ENCODE results near the gene HUWE1. TPM values are rescaled to one million over a fixed set of nuclear protein-coding genes. Genes with fewer than 3 reads are reported as not detected.

HUWE1 gene
- total RNA-seq, 4 donors from 2014 or later = 65.1 to 104 (median 84.7) TPM

DNA sequence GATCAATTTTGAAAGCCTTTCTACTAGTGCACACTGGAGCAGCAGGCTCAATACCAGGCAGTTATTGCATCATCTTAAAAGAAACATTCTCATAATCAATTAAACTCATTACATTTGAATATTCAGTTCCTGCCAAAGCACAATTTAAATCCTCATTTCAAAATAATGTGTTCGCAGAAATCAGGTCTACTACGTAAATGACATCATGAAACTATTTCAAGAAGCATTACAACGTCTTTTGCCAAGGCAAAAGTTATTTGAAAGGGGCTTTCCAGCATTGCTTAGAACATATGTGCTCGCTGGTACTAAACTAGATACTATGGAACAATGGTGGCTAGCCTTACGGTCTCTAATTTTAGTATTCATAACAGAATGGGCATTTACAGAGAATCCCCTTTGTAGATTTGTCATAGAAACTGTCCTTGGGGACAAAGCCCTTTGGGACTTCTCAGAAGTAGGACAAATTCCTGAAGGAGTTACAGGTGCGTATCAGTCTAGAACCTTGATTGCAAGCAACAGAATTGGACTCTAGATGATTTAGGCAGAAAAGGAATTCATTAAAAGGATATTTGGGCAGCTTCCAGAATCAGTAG lies 27.6 kb upstream of the HUWE1 start:
- TF ChIP-seq EP300 (IDR thresholded peaks at IDR 0.05; ENCODE audit: low read depth) (no peak), POLR2A (IDR thresholded peaks at IDR 0.05) (no peak), POLR2AphosphoS5 (IDR thresholded peaks at IDR 0.05) (no peak)
- TF ChIP-seq, protein P1, sequence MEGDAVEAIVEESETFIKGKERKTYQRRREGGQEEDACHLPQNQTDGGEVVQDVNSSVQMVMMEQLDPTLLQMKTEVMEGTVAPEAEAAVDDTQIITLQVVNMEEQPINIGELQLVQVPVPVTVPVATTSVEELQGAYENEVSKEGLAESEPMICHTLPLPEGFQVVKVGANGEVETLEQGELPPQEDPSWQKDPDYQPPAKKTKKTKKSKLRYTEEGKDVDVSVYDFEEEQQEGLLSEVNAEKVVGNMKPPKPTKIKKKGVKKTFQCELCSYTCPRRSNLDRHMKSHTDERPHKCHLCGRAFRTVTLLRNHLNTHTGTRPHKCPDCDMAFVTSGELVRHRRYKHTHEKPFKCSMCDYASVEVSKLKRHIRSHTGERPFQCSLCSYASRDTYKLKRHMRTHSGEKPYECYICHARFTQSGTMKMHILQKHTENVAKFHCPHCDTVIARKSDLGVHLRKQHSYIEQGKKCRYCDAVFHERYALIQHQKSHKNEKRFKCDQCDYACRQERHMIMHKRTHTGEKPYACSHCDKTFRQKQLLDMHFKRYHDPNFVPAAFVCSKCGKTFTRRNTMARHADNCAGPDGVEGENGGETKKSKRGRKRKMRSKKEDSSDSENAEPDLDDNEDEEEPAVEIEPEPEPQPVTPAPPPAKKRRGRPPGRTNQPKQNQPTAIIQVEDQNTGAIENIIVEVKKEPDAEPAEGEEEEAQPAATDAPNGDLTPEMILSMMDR (IDR thresholded peaks at IDR 0.05) = no peak
- intact Hi-C loops (cut with DNase I; ENCODE audit: low total_unique reads) = no loop called here
- in situ Hi-C loops (cut with MboI; ENCODE audit: low pct_ligation_motif_present in 1 of 4, low pct_unique_long_range_greater_than_20kb in 1 of 4, low sequenced_read_pairs in 3 of 4) = loop anchor here in 1 of 4 donors (25.0 kb wide), 1 partner anchor 123 kb away; no protein-coding TSS in a partner anchor
- Histone ChIP-seq H3K36me3 (no peaks in the 10 kb centered on the region), H3K4me1 (no peaks in the 10 kb centered on the region), H3K9me3 (no peaks in the 10 kb centered on the region), H3K27ac (no peak overlapping the region), H3K27me3 (no peaks in the 10 kb centered on the region), H3K4me3 (no peak overlapping the region)
- 55% methylated on average over 6 of the region's 6 CpGs; no CpG with 5 or more reads in 1 of the 2 donors for WGBS, 2 donors (ENCODE audit: low coverage in 1 of 2)
- DNase-seq = no peak

DNA sequence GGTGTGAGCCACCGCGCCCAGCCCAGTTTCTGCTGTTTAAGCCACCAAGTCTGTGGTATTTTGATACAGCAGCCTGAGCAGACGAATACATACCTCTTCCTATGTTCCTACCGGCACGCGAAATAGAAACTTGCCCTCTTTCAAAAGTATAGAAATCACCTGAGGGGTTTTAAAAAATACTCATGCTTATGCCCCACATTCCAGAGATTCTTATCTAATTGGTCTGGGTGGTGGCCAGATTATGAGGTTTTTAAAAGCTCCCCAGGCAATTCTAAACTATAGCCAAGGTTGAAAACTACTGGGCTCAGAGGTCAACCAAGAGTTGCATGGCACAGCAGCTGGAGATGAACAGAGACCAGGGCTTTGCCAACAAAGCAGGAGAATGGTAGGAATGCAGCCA lies 24.9 kb upstream of the HUWE1 start:
- DNase-seq = no peak
- H3K4me1 ChIP-seq = no peaks in the 10 kb centered on the region
- in situ Hi-C loops (cut with MboI; ENCODE audit: low pct_ligation_motif_present in 1 of 4, low pct_unique_long_range_greater_than_20kb in 1 of 4, low sequenced_read_pairs in 3 of 4) = loop anchor here in 1 of 4 donors (25.0 kb wide), 1 partner anchor 126 kb away; no protein-coding TSS in a partner anchor
- no peak overlapping the region for H3K4me3 ChIP-seq
- WGBS, 2 donors (ENCODE audit: low coverage in 1 of 2) = 91% methylated on average over 6 of the region's 6 CpGs; no CpG with 5 or more reads in 1 of the 2 donors
- TF ChIP-seq EP300 (IDR thresholded peaks at IDR 0.05; ENCODE audit: low read depth) (no peak), POLR2A (IDR thresholded peaks at IDR 0.05) (no peak), POLR2AphosphoS5 (IDR thresholded peaks at IDR 0.05) (no peak)
- TF ChIP-seq, protein P1 (IDR thresholded peaks at IDR 0.05) = no peak
- no peaks in the 10 kb centered on the region for H3K9me3 ChIP-seq
- no peaks in the 10 kb centered on the region for H3K27me3 ChIP-seq
- intact Hi-C loops (cut with DNase I; ENCODE audit: low total_unique reads) = no loop called here
- H3K27ac ChIP-seq = no peak overlapping the region
- H3K36me3 ChIP-seq = no peaks in the 10 kb centered on the region

DNA sequence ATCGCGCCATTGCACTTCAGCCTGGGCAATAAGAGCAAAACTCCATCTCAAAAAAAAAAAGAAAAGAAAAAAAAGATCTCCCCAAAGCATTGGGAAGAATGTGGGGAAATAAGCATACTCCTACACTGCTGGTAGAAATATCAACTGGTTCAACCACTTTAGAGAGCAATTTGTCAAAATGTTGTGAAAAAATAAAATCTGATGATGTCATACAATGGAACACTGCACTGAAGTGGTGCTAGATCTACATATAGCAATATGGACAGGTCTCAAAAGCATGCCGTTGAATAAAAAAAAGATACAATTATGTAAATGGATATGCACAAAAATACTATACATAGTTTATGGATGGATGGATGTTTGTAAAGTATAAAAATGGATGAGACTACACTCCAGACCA lies 18.3 kb upstream of the HUWE1 start:
- H3K9me3 ChIP-seq = no peaks in the 10 kb centered on the region
- 88% methylated on average over 3 of the region's 3 CpGs for WGBS, 2 donors (ENCODE audit: low coverage in 1 of 2)
- intact Hi-C loops (cut with DNase I; ENCODE audit: low total_unique reads) = no loop called here
- H3K4me1 ChIP-seq = no peaks in the 10 kb centered on the region
- in situ Hi-C loops (cut with MboI; ENCODE audit: low pct_ligation_motif_present in 1 of 4, low pct_unique_long_range_greater_than_20kb in 1 of 4, low sequenced_read_pairs in 3 of 4) = loop anchor here in 1 of 4 donors (25.0 kb wide), 1 partner anchor 132 kb away; no protein-coding TSS in a partner anchor
- H3K27me3 ChIP-seq = no peaks in the 10 kb centered on the region
- no peak overlapping the region for H3K4me3 ChIP-seq
- H3K27ac ChIP-seq = no peak overlapping the region
- TF ChIP-seq, protein P1 (IDR thresholded peaks at IDR 0.05) = no peak
- TF ChIP-seq POLR2A (IDR thresholded peaks at IDR 0.05) = no peak
- TF ChIP-seq POLR2AphosphoS5 (IDR thresholded peaks at IDR 0.05) = no peak
- TF ChIP-seq EP300 (IDR thresholded peaks at IDR 0.05; ENCODE audit: low read depth) = no peak
- no peaks in the 10 kb centered on the region for H3K36me3 ChIP-seq
- DNase-seq = no peak

DNA sequence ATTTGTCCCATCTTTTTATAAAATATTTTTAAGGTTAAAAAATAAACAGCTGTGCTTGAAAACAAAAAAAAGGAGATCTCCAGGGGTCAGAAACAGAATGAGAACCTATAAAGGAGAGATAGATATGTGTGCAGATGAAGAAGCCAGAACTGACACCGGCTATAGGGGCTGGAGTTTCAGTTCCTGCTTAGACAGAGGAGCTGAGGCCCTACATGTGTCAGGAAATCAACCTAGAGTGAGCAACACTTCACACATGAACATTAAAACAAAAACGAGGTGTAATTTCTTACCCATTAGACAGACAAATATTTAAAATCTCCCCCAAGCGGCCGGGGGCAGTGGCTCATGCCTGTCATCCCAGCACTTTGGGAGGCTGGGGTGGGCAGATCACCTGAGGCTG lies 17.8 kb upstream of the HUWE1 start:
- in situ Hi-C loops (cut with MboI; ENCODE audit: low pct_ligation_motif_present in 1 of 4, low pct_unique_long_range_greater_than_20kb in 1 of 4, low sequenced_read_pairs in 3 of 4) = loop anchor here in 1 of 4 donors (25.0 kb wide), 1 partner anchor 133 kb away; no protein-coding TSS in a partner anchor
- 76% methylated on average over 4 of the region's 4 CpGs; no CpG with 5 or more reads in 1 of the 2 donors for WGBS, 2 donors (ENCODE audit: low coverage in 1 of 2)
- Histone ChIP-seq H3K27ac (no peak overlapping the region), H3K4me3 (no peak overlapping the region), H3K4me1 (no peaks in the 10 kb centered on the region), H3K36me3 (no peaks in the 10 kb centered on the region), H3K9me3 (no peaks in the 10 kb centered on the region), H3K27me3 (no peaks in the 10 kb centered on the region)
- TF ChIP-seq, protein P1 (IDR thresholded peaks at IDR 0.05) = no peak
- TF ChIP-seq EP300 (IDR thresholded peaks at IDR 0.05; ENCODE audit: low read depth) (no peak), POLR2AphosphoS5 (IDR thresholded peaks at IDR 0.05) (no peak), POLR2A (IDR thresholded peaks at IDR 0.05) (no peak)
- no peak for DNase-seq
- intact Hi-C loops (cut with DNase I; ENCODE audit: low total_unique reads) = no loop called here

Data from transverse colon (tissue), 4 donors.